SW480 (cell line): ENCODE measurements around the gene CCDC38.

Experiments
- DNase-seq: peaks from one replicate; pipeline ENCODE4 v3.0.0-alpha.2; 2016; ENCODE audit warnings: low spot score

CCDC38 gene

DNA sequence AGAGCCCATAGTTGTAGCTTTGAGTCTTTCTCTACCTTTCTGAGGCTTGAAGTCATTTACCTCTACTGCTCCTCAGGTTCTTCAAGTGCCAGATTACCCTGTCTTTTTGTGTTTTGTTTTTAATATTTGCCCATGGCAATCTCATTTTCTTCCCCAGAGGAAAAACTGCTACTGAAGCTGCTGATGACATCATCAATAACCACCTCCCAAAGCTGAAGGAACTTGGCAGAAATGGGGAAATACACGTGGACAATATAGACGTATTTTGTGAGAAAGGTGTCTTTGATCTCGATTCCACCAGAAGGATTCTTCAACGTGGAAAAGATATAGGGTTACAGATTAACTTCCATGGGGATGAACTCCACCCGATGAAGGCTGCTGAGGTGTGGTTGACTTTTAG is 17.8 kb upstream of the CCDC38 start:
- DNase-seq, result no peak

DNA sequence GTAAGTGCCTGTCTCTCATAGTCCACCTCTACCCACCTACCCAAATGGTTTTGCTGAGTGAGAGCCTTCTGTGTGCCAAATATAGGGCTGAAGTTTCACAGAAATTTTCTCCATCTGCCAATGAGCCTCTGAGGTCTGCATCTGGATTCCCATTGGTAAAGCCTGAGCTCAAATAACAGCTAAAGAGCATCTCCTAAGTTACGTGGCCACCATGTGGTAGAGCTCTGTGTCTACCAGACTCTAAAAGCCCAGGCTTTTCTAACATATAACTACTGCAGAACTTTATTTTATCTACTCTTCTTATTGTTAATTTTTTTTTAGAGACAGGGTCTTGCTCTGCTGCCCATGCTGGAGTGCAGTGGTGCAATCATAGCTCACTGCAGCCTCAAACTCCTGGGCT is 16.7 kb upstream of the CCDC38 start:
- DNase-seq, result peak; percentile 29

DNA sequence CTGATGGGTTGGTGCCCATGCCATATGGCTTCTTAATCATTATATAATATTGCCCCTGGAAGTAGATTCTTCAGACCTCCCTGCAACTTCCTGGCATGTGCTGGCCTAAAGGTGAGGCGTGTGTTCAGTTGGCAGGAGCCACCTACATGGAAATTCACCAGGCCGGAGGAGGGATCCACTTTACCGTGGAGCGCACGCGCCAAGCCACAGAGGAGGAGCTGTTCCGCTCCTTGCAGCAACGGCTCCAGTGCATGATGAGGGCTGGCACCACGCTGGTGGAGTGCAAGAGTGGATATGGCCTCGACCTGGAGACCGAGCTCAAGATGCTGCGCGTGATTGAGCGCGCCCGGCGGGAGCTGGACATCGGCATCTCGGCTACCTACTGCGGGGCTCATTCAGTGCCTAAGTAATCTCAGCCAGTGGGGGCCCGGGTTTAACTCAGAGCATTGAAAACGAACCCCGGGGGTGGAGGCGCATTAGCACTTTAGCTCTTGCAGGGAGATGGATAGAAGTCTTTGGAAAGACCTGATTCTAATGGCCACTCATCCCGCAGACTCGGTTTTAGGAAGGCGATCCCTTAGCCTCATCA is 14.2 kb upstream of the CCDC38 start:
- DNase-seq, result no peak

DNA sequence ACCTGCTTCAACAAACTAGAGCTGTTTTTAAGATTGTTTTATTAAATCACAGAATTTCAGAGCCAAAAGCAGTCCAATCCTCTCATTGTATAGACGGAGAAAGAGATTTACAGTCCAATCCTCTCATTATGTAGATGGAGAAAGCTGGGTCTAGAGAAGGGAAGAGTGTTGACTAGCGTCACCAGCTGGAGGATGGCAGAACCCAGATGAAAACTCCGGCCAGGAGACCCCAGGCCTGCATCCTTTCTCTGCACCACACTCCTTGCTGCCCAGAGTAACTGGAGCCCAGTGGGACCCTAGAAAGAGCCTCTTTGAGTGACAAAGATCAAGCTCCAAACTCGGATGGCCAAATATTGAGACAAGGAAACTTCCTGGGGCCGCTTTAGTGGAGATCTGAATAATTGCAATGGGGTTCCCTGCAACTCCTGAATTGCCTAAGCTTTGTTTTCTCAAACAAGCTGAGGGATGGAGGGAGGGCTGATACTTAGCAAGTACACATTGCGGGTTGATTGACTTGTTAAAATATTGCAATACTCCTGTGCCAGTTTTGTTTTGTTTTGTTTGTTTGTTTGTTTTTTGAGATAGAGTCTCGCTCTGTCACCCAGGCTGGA is 13.2 kb upstream of the CCDC38 start:
- no peak for DNase-seq

DNA sequence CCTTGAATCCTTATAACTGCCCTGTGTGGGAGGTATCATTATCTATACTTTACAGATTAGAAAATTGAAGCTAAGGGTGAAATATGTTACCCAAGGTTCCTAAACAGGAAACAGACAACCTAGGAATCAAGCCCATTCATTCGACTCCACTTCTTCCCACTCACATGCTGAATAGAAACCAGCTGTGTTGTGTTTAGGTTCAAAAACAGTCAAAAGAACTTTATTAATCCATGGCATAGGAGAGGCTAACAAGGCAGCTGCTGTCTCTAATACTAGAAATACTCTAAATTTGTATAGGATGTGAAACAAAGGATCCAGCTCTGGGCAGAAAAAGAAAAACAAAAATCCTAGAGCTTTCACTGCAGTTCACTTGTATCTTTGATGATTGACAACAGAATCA is 10.6 kb upstream of the CCDC38 start:
- no peak for DNase-seq

DNA sequence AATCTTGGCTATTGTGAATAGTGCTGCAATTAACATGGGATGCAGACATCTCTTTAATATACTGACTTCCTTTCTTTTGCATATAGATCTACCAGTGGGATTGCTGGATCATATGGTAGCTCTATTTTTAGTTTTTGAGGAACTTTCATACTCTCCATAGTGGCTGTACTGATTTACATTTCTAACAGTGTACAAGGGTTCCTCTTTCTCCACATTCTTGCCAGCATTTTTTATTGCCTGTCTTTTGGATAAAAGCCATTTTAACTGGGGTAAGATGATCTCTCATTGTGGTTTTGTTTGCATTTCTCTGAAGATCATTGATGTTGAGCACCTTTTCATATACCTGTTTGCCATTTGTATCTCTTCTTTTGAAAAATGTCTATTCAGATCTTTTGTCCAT is 9.1 kb upstream of the CCDC38 start:
- no peak for DNase-seq

DNA sequence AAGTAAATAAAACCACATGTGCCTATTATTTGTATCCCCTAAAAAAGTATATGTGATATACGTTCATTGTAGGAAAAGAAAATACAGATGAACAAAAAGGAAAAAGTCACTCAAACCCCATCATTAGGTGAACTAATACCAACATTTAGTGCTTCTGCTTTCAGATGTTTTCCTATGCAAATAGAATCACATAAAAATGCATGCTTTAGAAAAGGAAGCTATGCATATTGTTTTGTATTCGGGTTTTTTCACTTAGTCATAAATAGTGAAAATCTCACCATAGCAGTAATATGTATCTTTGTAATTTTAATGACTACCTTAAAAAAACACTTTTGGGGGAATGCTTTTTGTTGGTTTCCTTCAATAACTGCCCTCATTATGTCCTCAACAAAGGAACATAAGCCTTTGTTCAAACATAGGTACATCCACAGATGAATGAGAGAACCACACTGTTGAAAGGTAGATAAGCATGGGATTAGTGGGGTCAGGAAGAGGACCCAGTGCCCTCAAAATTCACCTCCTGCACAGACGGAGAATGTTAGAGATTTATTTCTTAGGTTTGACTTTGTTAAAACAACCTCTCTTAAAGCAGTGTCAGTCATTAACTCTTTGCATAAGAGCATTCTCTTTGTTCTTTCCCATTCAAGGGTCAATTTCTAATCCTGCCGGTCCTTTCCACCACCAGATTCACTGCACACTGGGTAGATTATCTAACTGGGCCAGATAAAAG is 7.2 kb upstream of the CCDC38 start:
- no peak for DNase-seq

DNA sequence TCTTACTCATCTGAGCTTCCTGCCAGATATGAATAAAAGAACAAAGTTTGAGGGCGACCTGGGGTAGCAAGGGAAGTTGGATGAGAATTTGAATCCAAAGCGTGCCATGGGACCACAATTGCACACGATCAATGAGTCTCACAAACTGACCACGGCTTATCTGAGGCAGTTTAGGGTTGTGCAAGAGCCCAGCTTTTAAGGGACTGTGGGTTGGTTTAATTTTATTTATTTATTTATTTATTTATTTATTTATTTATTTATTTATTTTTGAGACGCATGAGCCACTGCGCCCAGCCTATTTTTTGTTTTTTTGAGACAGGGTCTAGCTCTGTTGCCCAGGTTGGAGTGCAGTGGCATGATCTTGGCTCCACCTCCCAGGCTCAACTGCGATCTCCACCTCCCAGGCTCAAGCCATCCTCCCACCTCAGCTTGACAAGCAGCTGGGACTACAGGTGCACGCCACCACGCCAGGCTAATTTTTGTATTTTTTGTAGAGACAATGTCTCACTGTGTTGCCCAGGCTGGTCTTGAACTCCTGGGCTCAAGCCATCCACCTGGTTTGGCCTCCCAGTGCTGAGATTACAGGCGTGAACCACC is 1.8 kb upstream of the CCDC38 start:
- no peak for DNase-seq

DNA sequence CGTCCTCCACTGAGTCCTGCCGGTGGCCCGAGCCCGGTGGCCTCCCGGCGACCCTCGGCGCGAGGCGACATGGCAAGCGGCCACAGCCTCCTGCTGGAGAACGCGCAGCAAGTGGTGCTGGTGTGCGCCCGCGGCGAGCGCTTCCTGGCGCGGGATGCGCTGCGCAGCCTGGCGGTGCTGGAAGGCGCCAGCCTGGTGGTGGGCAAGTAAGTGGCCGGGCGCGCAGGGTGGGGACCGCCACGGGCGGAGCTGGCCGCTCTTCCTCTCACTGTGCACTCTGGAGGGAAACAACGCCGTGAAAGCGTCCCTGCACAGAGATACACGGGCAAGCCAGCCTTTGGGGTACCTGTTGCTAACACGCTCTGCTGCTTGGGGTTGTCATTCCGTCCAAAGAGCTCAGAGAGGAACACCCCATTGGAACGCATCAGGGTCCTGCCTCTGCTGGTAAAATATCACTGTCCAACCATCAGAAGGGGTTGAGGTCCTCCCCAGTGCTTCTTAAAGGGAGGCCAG is 972 bp upstream of the CCDC38 start, which contains the start of gene AMDHD1:
AMDHD1 (plus strand) TSS at position 2 of the 513 bp plus-strand sequence; CDS start at position 70, 68 bp downstream.
- peak; percentile 57 for DNase-seq

DNA sequence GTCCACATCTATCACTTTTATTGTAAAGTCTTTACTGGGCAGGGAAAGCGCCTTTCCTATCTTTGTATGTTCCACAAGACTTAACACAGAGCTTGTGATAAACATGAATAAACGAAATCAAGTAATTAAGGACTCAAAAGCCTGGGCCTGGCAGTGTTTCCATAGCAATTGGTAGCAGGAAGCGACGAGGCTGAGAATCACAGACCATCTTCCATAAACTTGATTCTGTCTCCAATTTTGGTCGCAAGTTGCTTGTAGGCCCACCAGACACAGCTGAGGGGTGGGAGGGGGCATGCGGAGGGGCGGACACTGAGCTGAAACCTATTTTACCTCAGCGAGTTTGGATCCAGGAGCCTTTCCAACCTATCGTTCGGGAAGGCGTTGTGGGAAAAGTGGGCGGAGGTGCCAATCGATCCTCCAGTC is 302 bp downstream of the CCDC38 start:
- DNase-seq, result no peak

DNA sequence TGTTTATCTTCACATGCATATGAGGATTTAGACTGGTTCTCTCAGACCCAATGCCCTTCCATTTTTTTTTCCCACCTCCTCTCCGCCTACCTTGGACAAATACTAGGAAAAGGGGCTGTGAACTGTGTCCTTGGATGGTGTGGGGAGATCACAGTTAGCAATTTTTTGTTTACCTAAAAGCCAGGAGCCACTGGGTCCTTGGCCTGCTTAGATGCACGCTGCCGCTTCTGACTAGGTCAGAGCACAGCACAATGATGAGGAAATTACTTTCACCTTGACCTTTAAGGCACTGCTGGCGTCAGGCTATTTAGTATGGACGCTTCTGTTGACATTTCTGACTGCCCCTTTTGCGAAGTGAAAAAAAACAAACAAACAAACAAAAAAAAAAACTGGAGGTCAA is 1.9 kb downstream of the CCDC38 start:
- no peak for DNase-seq

DNA sequence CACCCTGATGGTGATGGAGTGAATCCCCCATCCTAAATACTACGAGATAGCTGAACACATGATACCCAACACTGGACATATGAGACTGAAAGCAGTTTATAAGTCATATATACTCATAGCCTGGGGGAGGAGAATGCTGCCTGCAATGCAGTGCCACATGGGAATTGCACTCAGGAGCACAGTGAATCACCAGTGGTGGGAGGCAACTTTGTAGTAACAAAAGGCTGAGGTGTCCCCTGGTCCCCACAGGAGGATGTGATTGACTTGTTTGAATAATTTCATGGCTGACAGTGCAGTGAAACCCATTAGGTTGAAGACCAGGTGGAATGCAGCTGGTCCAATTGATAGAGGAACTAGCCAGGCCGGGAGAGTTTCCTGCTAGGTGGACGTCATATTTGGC is 20.2 kb downstream of the CCDC38 start:
- DNase-seq, result no peak

DNA sequence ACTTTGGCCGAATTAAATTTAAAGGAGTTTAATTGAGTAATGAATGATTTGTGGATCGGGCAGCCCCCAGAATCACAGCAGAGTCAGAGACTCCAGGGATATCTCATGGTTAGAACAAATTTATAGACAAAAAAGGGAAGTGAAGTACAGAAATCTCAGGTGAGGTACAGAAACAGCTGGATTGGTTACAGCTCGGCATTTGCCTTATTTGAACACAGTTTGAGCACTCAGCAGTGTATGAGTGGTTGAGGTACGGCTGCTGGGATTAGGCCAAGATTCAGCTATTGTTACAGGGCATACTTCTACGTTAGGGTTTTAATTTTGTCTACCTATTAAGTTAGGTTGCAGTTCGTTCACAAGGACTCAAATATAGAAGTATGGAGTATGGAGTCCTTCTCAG is 23.3 kb downstream of the CCDC38 start:
- no peak for DNase-seq

DNA sequence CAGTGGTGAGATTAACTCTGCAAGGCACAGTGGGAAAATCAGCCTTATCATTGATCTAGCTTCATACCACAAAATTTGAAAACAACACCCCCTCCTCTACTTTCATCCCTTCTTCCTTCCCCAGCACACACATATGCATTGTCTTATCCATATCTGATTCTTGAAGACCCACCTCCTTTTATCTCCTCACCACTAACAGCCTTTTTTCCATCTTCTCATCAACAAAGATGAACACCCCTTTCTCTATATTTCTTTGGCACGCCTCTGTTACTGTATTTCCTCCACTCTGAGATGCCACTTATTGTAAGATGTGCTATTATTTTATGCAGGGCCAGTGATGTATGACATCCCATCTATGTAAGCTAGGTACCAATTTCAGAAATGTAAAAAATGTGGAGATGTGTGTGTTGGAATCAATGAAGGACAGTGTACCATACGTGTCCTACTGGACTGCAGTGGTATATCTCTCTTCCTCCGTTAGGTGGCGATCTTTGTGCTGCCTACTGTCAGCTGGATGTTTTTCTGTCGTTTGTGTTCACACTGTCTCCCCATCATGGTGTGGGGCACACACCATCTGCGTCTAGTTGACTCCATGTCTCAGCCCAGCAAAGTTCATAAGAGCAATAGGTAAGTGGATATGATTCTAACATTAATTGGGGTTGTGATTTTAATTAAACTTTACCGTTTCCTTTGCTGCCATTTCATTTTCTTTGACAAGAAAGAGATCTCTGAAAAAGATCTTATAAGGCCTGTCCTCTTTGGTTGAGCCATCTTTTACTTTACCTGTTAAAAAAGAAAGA is 24.0 kb downstream of the CCDC38 start:
- peak; percentile 64 for DNase-seq

DNA sequence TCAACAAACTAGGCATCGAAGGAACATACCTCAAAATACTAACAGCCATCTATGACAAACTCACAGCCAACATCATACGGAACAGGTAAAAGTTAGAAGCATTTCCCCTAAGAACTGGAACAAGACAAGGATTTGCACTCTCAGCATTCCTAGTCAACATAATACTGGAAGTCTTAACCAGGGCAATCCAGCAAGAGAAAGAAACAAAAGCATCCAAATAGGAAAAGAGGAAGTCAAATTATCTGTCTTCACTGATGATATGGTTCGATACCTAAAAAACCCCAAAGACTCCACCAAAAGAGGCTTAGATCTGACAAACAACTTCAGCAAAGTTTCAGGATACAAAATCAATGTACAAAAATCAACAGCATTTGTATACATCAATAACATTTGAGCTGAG is 32.5 kb downstream of the CCDC38 start:
- no peak for DNase-seq

DNA sequence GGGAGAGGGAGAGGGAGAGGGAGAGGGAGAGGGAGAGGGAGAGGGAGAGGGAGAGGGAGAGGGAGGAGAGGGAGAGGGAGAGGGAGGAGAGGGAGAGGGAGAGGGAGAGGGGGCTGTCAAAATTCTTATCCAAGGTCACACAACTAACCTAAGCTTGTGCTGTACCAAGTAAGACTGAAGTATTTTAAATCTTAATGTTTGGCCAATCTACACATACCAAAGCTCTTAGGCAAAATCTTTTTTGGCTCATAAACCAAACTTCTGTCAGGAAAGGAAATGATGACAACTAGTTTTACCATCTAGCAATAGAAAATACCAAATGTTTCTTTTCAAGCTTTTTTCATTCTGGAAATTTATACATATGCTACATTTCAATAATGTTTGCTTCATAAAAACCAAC is 33.8 kb downstream of the CCDC38 start:
- no peak for DNase-seq

DNA sequence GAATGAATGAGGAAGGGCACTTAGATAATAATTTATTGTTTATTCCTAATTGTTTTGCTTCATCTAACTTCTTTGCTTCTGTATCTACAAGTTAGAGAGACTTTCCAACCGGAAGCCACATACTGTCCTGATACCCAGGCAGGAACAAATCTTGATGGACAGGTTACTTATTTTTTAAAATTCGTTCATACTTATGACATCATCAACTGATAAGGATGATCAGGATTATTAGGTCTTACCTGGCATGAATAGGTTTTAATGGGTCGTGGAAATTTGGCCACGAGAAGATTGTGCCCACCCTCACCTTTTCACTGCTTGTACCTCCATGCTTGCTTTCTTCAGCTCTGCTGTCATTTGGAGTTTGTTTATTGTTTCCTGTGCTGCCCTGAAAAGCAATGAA is 44.3 kb downstream of the CCDC38 start:
- no peak for DNase-seq

DNA sequence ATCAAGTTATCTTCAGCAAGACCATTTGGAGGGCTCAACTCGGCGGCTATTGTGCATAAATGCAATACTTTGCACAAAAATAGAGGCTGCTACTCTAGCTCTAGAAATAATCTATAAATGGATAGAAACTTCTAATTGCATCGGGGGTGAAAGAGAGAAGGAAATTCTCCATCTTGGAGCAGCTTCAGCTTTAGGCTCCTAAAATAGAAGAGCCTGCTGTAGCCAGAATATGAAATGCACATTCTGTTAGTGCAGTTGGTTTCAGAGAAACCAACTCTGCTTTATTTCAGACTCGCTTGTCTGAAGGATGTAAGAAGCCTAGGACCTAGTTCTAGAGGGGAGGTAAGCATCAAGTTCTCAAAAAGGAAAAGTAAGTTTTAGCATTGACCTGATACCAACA is 45.6 kb downstream of the CCDC38 start:
- DNase-seq, result no peak

DNA sequence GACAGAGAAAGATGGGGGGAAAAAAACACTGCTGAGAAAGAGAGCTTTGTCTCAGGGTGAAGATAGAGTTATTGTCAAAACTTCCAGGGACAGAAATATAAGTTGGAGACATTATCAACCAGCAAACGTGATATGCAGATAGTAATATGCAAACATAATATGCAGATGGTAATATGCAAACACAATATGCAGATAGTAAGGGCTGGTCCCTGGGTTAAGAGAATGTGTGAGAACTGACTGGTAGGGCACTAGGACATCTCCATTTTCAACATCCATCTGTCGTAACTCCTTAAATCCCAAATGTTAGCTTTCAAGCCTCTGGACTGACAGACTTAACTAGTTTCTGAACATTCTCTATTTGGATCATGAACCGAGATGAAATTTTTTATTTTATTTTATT is 51.5 kb downstream of the CCDC38 start:
- no peak for DNase-seq

DNA sequence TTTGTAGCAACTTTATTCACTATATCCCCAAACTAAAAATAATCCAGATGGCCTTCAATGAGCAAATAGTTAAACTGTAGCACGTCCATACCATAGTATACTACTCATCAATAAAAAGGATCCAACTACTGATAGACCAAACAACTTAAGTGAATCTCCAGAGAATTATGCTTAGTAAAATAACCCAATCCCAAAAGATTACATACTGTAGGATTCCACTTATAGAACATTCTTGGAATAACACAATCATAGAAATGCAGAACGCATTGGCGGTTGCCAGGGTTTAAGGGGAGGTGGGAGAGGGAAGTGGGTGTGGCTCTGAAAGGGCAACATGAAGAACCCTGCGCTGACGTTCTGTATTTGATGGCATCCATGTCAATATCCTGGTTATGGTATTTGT is 55.1 kb downstream of the CCDC38 start:
- DNase-seq, result no peak

DNA sequence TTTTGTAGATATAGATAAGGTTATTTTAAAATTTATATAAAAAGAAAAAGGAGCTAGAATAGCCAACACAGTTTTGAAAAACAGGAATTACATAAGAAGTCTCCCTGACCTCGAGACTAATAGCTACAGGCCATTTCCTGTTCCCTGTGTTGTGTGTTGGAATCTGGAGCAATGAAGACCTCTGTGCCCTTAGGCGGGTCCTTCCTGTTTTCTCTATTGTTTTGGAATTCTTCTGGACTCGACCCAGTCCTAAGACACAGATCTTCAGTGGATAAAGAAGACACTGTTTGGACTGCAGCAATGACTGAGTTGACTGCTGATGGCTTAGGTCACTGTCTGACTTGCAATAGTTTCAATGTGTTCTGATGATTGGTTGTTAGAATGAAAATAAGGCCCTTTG is 57.4 kb downstream of the CCDC38 start:
- no peak for DNase-seq

DNA sequence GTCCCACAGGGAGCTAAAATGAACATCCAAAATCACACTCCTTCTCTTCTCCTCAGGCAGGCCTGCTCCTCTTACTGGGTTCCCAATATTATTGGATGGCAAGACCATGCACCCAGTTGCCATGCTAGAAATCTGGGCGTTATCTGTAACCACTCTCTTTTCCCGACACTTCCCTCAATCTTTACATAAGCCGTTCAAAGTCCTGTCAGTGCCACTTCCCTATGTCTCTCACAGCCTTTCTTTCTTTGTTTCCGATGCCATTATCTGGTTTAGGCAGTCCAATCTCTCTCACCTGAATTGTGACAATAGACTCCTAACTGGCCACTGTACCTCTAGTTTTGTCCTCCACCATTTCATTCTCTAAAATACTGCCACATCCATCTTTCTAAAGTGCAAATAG is 59.5 kb downstream of the CCDC38 start:
- no peak for DNase-seq
